Psoas muscle (tissue), 8 donors: ENCODE measurements around the gene RAD51C. TPM values are rescaled to one million over a fixed set of nuclear protein-coding genes. Genes with fewer than 3 reads are reported as not detected.
"Not testable (repeated sequence)": the region's sequence is repeated elsewhere in the genome, so short reads cannot be mapped to it uniquely, and the experiment has no call there.

Experiments
- ATAC-seq, 4 donors: fragments of 200-7000 bp; cut with Tn5 transposase; one replicate each; pipeline ENCODE4 v1.9.1; 2020; ENCODE audit warnings: moderate library complexity in 3 of 4, mild to moderate bottlenecking in 2 of 4
- DNase-seq, 2 donors: peaks; one replicate each; pipeline ENCODE4 v3.0.0-alpha.2; 2020
- H3K27ac ChIP-seq: fragments of 200-600 bp; one replicate; pipeline ENCODE4 v1.8.0; 2022
- H3K27me3 ChIP-seq, 3 donors: fragments of 200-600 bp in 1 of 3; one replicate each; pipeline versions ENCODE4 v1.6.1 to v1.8.0; 2013 to 2022; ENCODE audit warnings: low read length in 2 of 3, mild to moderate bottlenecking in 2 of 3, moderate library complexity in 1 of 3; ENCODE audit not compliant: insufficient read depth in 3 of 3
- H3K36me3 ChIP-seq, 2 donors: fragments of 200-600 bp in 1 of 2; one replicate each; pipeline versions ENCODE4 v1.6.1 to v1.8.0; 2013 to 2022; ENCODE audit warnings: low read depth in 1 of 2, mild to moderate bottlenecking in 1 of 2, moderate library complexity in 1 of 2; ENCODE audit not compliant: insufficient read depth in 1 of 2
- H3K4me1 ChIP-seq: fragments of 200-600 bp; one replicate; pipeline ENCODE4 v1.8.0; 2022
- H3K4me3 ChIP-seq: fragments of 200-600 bp; one replicate; pipeline ENCODE4 v1.8.0; 2022; ENCODE audit warnings: mild to moderate bottlenecking
- H3K9me3 ChIP-seq: fragments of 200-600 bp; one replicate; pipeline ENCODE4 v1.8.0; 2022
- CTCF ChIP-seq: fragments of 200-600 bp; IDR thresholded peaks from one replicate; pipeline ENCODE4 v1.8.0; 2022; ENCODE audit warnings: antibody characterized with exemption
- WGBS, 3 donors: extraction: QIAGEN DNeasy Blood & Tissue Kit; methylation state at CpG; one replicate each; pipeline versions ENCODE4 v1.1.6 to v1.1.7; 2013; 5-methylcytosine and 5-hydroxymethylcytosine counted together
- intact Hi-C, 2 donors: fragments of 100-400 bp; cut with DNase I; formaldehyde crosslinking; loops; one replicate each; pipeline versions ENCODE4 v1.11.0 to v1.14.2; 2022
- long read RNA-seq, 2 donors: library from polyadenylated mRNA; unstranded; transcript quantifications; one replicate each; pipeline ENCODE4 v2.0.0, GENCODE V29; 2021
- polyA plus RNA-seq, 3 donors: library from polyadenylated mRNA; stranded (reverse); fragments of 200-250 nt; gene quantifications; one replicate each; pipeline ENCODE4 v1.2.3, GENCODE V29; 2013
- total RNA-seq, 4 donors: library from RNA; stranded (reverse); fragmentation: NEBNext Ultra II Directional in 2 of 4; extraction: Animal tissue kit (Norgen Biotek cat#: 25700) in 2 of 4; gene quantifications; one replicate each; pipeline versions ENCODE4 v1.2.1 to v1.2.4, GENCODE V29; 2021 to 2023
- donor health status: healthy with polysubstance abuse.
- donor health status: DM: no; HTN: no; CAD: no; lungs with moderate emphysema.
- donor health status: Bipolar disorder and iron deficiency.
- donor health status: healthy.
- donor health status: DM: yes; HTN: yes; CAD: no.
- donor health status: DM: no; HTN: no; CAD: no.
- donor health status: DM: no; HTN: no; CAD: no.
- donor health status: DM: yes; HTN: yes; CAD: no.

Gene RAD51C
- total RNA-seq (10 to 100 TPM; 11.0 to 23.2 (median 16.6) TPM), polyA plus RNA-seq (10 to 100 TPM; 13.9 to 17.9 (median 17.1) TPM)
- long read RNA-seq, donor 1, partial matches to known transcripts, result 0 of 4 reads
- long read RNA-seq, donor 1, other reads (novel, unspliced or antisense), result 2 of 4 reads
- long read RNA-seq, donor 2, partial matches to known transcripts, result 1 of 7 reads
- long read RNA-seq, donor 2, other reads (novel, unspliced or antisense), result 3 of 7 reads

DNA sequence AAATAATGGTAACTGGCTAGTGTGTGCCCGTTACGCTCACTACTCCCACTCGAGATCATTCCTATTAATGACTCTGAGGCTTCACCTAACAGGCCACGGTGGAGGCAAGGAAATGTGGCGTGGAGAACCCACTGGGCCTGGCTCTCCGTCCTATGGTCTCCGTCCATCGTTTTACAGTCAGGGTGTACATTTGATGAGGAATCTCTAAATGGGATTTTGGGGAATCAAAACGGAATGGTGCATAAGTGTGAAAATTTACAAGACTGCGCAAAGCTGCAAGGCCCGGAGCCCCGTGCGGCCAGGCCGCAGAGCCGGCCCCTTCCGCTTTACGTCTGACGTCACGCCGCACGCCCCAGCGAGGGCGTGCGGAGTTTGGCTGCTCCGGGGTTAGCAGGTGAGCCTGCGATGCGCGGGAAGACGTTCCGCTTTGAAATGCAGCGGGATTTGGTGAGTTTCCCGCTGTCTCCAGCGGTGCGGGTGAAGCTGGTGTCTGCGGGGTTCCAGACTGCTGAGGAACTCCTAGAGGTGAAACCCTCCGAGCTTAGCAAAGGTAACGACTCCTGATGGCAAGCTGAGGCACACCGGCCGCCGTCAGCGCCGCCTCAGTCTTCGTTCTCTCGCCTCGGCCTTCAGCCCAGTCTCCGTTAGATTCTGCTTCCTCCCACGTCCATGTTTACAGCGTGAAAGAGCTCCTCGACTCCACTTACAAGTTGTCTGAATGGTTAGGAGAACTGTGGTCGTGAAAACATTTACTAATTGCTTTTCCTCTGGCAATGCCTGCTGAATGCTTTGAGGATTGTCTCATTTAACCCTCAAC lies at the start of gene RAD51C:
TSS of gene RAD51C (plus strand) at position 364 of the 817 bp plus-strand sequence. CDS start at position 406, 42 bp downstream.
- intact Hi-C loops, result loop anchor here (5.0 to 10.0 kb wide), 2 partner anchors 168 to 175 kb away; no protein-coding TSS in a partner anchor
- peak within 1 kb of the TSS; percentile 81 for H3K27ac ChIP-seq
- ATAC-seq (peak; percentile 98 to 100 (median 100)), DNase-seq (peak; percentile 86 to 92)
- no peaks in the 10 kb centered on the region for H3K9me3 ChIP-seq
- 8 to 9% (median 8%) methylated on average over 50 of the region's 50 CpGs for WGBS, 3 donors
- no peak for TF ChIP-seq CTCF
- H3K4me3 ChIP-seq, result peak within 1 kb of the TSS; percentile 78
- H3K27me3 ChIP-seq, result no peaks in the 10 kb centered on the region
- H3K36me3 ChIP-seq, result peaks cover 0 to 10% of the 10 kb centered on the region in 2 donors
- H3K4me1 ChIP-seq, result peaks cover 12% of the 10 kb centered on the region

DNA sequence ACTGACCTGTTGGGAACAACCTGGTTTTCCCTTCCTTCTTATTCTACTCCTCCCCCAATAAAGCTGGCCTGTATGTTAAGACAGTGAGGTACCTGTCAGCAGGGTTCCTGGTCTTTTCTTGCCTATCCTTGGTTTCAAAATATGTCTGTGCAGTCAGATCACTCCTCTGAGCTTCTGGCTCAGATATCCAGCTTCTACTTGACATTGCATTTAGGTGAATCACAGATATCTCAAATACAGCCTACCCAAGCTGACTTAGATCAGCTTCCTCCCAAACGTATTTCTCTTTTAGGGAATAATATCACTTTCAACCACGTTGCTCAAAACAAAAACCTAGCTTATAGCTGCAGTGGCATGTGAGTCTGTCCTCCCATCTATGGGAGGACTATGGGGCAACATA lies 49.3 kb upstream of the RAD51C start:
- no peaks in the 10 kb centered on the region for H3K9me3 ChIP-seq
- ATAC-seq (no peak), DNase-seq (no peak)
- H3K27ac ChIP-seq, result no peak overlapping the region
- TF ChIP-seq CTCF, result no peak
- no peaks in the 10 kb centered on the region for H3K4me1 ChIP-seq
- intact Hi-C loops, result loop anchor here in 1 of 2 donors (10.0 kb wide), 1 partner anchor 58 kb away; no protein-coding TSS in a partner anchor
- H3K4me3 ChIP-seq, result no peak overlapping the region
- H3K27me3 ChIP-seq, result no peaks in the 10 kb centered on the region
- WGBS, 3 donors, result 37 to 51% (median 42%) methylated on average over 2 of the region's 2 CpGs
- H3K36me3 ChIP-seq, result no peaks in the 10 kb centered on the region

DNA sequence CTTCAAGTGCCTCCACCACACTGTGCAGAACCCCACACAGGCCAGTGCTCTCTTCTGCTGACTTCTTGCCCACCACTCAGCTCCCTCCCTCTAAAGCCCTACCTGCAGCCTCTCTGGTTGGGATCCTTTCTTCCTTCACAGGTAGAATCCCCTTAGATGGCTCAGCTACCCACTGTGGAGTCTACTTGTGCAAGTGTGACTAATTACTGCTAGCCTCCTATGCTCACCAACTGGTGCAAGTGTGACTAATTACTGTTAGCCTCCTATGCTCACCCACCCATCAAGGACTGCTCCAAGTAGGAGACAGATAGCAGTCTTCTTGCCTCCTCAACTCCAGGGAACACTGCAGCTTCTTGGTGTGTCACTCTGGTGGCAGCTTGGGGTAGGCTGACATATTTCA lies 44.2 kb upstream of the RAD51C start:
- ATAC-seq (no peak), DNase-seq (no peak)
- H3K36me3 ChIP-seq, result no peaks in the 10 kb centered on the region
- no peaks in the 10 kb centered on the region for H3K9me3 ChIP-seq
- H3K4me1 ChIP-seq, result no peaks in the 10 kb centered on the region
- no peak for TF ChIP-seq CTCF
- intact Hi-C loops, result loop anchor here in 1 of 2 donors (10.0 kb wide), 1 partner anchor 63 kb away; no protein-coding TSS in a partner anchor
- no peaks in the 10 kb centered on the region for H3K27me3 ChIP-seq
- no peak overlapping the region for H3K4me3 ChIP-seq
- H3K27ac ChIP-seq, result no peak overlapping the region

DNA sequence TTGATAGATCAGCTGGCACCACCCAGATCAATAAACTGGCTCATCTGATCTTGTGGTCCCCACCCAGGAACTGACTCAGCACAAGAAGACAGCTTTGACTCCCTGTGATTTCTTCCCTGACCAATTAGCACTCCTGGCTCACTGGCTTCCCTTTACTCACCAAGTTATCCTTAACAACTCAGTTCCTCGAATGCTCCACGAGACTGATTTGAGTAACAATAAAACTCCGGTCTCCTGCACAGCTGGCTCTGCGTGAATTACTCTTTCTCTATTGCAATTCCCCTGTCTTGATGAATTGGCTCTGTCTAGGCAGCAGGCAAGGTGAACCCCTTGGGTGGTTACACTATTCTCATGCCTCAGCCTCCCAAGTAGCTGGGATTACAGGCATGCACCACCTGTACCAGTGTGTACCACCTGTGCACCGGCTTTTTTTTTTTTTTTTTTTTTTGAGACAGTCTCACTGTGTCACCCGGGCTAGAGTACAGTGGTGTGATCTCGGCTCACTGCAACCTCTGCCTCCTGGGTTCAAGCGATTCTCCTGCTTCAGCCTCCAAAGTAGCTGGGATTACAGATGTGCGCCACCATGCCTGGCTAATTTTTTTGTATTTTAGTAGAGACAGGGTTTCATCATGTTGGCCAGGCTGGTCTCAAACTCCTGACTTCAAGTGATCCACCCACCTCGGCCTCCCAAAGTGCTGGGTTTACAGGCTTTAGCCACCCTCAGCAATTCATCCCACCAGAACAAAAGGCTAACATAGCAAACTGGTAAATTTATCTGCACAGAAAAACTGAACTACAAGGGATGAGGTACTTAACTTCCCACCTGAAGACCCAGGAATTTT lies 34.2 kb upstream of the RAD51C start:
- H3K4me3 ChIP-seq, result peak overlapping the region; percentile 69
- DNase-seq, H3K27me3 ChIP-seq, ATAC-seq, H3K36me3 ChIP-seq, H3K4me1 ChIP-seq, intact Hi-C loops, H3K9me3 ChIP-seq: not testable (repeated sequence)
- 47 to 61% (median 52%) methylated on average over 10 of the region's 10 CpGs for WGBS, 3 donors
- peak overlapping the region; percentile 73 for H3K27ac ChIP-seq
